VCaP (cell line): Measurements from ENCODE around the gene GNPTAB.

Source experiments
- H3K27ac ChIP-seq: fragments of 450-650 bp; 2 replicates; pipeline ENCODE4 v1.5.1; 2017
- TF ChIP-seq, protein P1 (sequence below): fragments of 450-650 bp; conservative IDR thresholded peaks from 2 replicates; pipeline ENCODE4 v1.5.1; 2017; ENCODE audit warnings: mild to moderate bottlenecking, moderate library complexity

GNPTAB gene

DNA sequence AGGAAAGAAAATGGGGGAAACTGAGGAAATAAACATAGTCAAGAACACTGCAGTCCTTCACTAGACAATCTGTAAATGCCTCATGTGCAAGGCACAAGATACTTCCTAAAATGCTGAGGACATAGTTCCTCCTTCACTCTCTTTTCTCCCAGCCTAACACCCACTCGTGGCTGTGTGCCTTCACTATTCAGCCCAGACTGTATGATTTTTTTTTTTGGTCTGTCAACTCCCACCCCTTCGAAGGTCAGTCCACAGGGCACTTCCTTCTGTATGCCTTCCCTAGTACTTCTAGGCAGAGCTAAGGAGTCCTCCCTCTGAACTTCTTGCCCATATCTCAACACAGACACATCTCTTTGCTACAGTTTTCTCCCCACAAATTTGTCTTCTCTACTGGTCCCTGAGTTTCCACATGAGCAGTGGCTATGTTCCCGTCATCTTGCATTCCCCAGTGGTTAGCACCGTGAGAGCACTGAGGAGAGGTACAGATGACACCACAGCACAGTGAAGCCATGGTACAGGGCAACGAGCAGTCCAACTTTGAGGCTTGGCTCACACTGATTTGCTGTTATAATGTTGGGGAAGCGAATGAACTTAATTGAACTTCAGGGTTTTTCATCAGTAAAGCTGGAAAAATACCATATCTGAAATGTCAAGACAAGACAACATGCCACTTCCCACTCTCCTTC, 67.4 kb downstream of the GNPTAB start:
- TF ChIP-seq, protein P1, sequence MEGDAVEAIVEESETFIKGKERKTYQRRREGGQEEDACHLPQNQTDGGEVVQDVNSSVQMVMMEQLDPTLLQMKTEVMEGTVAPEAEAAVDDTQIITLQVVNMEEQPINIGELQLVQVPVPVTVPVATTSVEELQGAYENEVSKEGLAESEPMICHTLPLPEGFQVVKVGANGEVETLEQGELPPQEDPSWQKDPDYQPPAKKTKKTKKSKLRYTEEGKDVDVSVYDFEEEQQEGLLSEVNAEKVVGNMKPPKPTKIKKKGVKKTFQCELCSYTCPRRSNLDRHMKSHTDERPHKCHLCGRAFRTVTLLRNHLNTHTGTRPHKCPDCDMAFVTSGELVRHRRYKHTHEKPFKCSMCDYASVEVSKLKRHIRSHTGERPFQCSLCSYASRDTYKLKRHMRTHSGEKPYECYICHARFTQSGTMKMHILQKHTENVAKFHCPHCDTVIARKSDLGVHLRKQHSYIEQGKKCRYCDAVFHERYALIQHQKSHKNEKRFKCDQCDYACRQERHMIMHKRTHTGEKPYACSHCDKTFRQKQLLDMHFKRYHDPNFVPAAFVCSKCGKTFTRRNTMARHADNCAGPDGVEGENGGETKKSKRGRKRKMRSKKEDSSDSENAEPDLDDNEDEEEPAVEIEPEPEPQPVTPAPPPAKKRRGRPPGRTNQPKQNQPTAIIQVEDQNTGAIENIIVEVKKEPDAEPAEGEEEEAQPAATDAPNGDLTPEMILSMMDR, result no peak
- peak overlapping the region; percentile 87 for H3K27ac ChIP-seq

DNA sequence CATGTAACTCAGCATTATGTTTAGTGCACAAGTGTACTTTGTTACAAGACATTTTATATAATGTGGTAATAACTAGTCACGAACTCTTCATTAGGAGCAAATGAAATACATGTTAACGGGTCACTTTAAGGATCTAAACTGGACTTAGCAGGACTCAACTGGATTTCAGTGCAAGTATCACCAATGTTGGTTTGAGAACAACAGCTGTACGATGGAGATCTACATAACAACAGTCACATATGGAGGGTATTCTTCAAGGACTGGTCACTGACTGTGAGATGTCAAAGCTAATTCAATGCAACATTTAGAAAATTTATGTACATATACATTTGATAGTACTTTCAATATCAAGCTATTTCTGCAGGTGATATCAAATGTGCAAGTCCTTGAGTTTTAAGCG, 69.0 kb downstream of the GNPTAB start:
- TF ChIP-seq, protein P1, result no peak
- H3K27ac ChIP-seq, result no peak overlapping the region

DNA sequence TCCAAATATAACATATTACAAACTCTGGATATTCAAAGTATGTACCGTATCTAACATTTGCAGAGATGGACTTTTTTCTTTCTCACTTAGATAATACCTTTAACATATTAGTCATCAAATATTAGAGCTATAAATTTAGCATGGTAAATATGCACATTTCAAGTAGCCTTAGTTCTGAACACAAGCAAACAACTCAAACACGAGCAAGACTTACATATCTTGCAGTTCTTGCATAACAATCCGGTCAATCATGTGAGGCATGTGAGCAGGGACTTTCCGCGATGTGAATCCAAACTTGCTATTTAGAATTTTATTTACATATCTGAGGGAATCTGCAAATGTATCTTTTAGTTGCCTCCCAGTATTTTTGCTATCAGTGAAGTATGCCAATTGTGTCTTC, 69.4 kb downstream of the GNPTAB start:
- no peak overlapping the region for H3K27ac ChIP-seq
- TF ChIP-seq, protein P1, result no peak

GRCh38 chr12:101759396-101760047, 71.2 kb downstream of the GNPTAB start:
- TF ChIP-seq, protein P1, result peak; percentile 89
- H3K27ac ChIP-seq, result no peak overlapping the region

DNA sequence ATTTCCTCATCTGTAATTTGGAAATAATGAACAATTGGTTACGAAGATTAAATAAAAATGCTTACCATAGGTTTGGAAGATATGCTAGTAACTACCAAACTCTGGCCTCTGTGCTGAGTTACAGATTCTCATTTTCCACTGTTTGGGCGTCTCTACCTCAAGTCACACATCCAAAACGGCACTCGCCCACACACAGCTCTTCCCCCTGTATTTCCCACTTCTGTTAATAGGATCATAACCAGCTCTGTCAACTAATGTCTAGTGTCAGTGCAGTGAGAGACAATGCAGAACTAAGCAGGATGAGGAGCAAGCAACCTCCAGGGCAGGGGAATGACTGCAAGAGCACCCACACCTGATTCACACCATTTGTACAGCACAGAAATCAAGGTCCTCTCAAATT, 80.6 kb downstream of the GNPTAB start:
- no peak overlapping the region for H3K27ac ChIP-seq
- TF ChIP-seq, protein P1, result no peak

DNA sequence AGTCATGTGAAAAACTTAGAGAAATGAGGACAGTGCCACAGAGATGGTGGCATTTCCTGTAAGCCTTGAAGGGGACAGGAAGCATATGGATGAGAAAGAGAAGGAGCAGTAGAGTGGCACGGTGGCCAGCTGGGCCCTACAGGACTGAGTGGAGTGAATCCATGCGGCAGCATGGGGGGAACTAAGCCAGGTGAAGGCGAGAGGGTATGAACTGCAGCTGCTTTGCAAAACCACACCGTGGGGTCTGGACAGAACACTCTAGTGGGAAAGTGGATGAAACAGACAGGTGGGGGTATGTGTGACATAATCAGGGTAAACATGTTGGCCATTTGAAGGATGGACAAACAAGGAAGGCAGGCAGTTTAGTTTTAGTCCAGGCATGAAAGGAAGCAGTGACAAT, 81.1 kb downstream of the GNPTAB start:
- TF ChIP-seq, protein P1, result no peak
- H3K27ac ChIP-seq, result no peak overlapping the region

DNA sequence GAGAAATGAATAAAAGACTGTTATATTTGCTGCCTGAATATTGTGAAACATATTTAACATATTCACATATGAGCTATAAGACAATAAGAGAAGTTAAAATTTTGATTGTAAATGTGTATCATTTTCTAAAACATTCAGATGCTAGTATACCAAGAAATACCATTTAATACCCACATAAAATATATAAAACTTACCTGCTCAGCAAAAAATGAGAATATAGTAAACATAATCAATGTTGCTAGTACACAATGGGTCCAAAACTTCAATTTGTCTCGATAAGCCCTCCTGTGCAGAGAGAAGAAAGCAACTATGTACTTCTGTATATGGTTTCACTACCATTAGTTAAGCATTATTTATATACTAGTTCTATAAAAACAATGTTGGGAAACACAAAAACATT, 81.9 kb downstream of the GNPTAB start:
- TF ChIP-seq, protein P1, result no peak
- no peak overlapping the region for H3K27ac ChIP-seq
